ENCODE measurements around the gene TRIO.

Gene TRIO

DNA sequence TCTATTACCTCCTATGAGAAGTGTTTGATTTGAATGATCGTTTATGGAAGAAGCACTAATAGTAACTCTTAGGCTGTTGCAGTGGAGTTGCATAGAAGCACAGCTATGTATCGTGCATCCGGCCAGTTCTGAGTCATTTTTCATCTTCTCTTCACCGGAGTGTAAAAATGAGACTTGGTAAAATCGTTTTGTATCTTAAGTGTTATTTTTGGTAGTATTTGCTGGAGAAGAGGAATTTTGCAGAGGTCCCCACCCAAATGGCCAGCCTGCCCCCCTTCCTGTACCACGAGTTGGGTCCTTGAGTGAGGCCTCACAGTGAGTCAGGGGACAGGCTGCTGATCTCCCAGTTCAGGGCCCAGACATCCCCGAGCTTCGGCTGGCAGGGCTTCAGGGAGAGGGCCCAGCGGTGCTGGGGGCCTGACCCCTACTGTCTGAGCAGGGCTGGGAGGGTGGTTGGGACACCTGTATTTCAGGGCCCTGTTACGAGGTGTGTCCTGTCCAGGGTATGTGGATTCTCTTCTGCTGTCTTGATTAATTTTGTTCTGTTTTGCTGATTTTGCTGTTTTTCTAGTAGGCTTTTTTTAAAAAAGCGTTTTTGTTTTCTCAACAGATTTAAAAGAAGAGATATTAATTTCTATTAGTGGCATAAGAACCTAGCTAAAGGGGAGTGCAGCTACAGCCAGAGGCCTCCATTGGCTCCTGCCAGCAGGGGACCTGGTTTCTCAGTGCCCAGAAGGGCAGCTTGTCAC is 210.8 kb downstream of the TRIO start:
- ATAC-seq, result no peak

DNA sequence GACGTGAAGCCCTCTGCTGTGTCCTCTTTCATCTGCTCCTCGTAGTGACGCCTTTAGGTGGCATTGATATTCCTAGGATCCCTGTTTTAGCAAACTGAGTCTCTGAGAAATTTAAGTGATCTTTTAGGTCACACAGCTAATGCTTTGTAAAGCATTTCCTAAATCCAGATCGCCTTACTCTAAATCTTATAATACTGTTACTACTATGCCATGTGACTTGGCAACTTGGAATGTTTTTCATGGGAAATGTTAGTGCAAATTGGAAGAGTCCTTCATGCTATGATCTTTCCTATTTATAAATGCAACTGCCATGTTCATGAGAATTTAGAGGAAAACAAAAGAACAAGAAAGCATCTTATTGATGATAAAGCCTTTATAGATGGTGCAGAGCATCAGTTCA is 212.2 kb downstream of the TRIO start:
- no peak for ATAC-seq

More for the DNA sequence above, 210.8 kb downstream of the TRIO start:
- TF ChIP-seq ZFP30 (CRISPR knock-in tag; IDR thresholded peaks at IDR 0.05) (no peak), ZNF565 (CRISPR knock-in tag; conservative IDR thresholded peaks at IDR 0.05; ENCODE audit: low read depth) (no peak), ESRRG (CRISPR knock-in tag; IDR thresholded peaks at IDR 0.05) (no peak), RARB (CRISPR knock-in tag; IDR thresholded peaks at IDR 0.05) (no peak), ISL1 (CRISPR knock-in tag; IDR thresholded peaks at IDR 0.05) (no peak), GLIS3 (CRISPR knock-in tag; IDR thresholded peaks at IDR 0.05) (no peak), BACH2 (CRISPR knock-in tag; IDR thresholded peaks at IDR 0.05; ENCODE audit: borderline replicate concordance) (no peak), OSR1 (CRISPR knock-in tag; IDR thresholded peaks at IDR 0.05) (no peak)
- TF ChIP-seq, protein P1, sequence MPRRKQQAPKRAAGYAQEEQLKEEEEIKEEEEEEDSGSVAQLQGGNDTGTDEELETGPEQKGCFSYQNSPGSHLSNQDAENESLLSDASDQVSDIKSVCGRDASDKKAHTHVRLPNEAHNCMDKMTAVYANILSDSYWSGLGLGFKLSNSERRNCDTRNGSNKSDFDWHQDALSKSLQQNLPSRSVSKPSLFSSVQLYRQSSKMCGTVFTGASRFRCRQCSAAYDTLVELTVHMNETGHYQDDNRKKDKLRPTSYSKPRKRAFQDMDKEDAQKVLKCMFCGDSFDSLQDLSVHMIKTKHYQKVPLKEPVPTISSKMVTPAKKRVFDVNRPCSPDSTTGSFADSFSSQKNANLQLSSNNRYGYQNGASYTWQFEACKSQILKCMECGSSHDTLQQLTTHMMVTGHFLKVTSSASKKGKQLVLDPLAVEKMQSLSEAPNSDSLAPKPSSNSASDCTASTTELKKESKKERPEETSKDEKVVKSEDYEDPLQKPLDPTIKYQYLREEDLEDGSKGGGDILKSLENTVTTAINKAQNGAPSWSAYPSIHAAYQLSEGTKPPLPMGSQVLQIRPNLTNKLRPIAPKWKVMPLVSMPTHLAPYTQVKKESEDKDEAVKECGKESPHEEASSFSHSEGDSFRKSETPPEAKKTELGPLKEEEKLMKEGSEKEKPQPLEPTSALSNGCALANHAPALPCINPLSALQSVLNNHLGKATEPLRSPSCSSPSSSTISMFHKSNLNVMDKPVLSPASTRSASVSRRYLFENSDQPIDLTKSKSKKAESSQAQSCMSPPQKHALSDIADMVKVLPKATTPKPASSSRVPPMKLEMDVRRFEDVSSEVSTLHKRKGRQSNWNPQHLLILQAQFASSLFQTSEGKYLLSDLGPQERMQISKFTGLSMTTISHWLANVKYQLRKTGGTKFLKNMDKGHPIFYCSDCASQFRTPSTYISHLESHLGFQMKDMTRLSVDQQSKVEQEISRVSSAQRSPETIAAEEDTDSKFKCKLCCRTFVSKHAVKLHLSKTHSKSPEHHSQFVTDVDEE (CRISPR knock-in tag; IDR thresholded peaks at IDR 0.05), result no peak
- TF ChIP-seq, protein P2, sequence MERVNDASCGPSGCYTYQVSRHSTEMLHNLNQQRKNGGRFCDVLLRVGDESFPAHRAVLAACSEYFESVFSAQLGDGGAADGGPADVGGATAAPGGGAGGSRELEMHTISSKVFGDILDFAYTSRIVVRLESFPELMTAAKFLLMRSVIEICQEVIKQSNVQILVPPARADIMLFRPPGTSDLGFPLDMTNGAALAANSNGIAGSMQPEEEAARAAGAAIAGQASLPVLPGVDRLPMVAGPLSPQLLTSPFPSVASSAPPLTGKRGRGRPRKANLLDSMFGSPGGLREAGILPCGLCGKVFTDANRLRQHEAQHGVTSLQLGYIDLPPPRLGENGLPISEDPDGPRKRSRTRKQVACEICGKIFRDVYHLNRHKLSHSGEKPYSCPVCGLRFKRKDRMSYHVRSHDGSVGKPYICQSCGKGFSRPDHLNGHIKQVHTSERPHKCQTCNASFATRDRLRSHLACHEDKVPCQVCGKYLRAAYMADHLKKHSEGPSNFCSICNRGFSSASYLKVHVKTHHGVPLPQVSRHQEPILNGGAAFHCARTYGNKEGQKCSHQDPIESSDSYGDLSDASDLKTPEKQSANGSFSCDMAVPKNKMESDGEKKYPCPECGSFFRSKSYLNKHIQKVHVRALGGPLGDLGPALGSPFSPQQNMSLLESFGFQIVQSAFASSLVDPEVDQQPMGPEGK (CRISPR knock-in tag; IDR thresholded peaks at IDR 0.05; ENCODE audit: borderline replicate concordance), result no peak
- TF ChIP-seq, protein P3, sequence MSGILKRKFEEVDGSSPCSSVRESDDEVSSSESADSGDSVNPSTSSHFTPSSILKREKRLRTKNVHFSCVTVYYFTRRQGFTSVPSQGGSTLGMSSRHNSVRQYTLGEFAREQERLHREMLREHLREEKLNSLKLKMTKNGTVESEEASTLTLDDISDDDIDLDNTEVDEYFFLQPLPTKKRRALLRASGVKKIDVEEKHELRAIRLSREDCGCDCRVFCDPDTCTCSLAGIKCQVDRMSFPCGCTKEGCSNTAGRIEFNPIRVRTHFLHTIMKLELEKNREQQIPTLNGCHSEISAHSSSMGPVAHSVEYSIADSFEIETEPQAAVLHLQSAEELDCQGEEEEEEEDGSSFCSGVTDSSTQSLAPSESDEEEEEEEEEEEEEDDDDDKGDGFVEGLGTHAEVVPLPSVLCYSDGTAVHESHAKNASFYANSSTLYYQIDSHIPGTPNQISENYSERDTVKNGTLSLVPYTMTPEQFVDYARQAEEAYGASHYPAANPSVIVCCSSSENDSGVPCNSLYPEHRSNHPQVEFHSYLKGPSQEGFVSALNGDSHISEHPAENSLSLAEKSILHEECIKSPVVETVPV (CRISPR knock-in tag; IDR thresholded peaks at IDR 0.05), result no peak

DNA sequence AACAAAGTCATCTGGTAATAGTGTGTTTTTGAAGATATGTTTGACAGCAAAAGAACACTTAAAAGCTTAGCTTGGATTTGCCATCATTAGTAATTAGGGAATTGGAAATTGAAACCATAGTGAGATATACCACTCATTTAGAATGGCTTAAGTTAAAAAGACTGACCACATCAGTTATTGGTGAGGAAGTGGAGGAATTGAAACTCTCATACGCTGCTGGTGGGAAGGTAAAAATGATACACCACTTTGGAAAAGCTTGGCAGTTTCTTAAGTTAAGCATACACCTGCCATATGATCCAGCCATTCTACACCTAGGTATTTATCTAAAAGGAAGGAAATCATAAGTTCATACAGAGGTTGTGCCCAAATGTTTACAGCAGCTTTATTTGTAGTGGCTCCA is 213.2 kb downstream of the TRIO start:
- TF ChIP-seq GLIS3 (CRISPR knock-in tag; IDR thresholded peaks at IDR 0.05) (no peak), CSDC2 (CRISPR knock-in tag; IDR thresholded peaks at IDR 0.05) (no peak), ARNTL (CRISPR knock-in tag; IDR thresholded peaks at IDR 0.05; ENCODE audit: borderline replicate concordance, low read depth) (no peak), TOX (CRISPR knock-in tag; IDR thresholded peaks at IDR 0.05; ENCODE audit: borderline replicate concordance) (no peak), RARB (CRISPR knock-in tag; IDR thresholded peaks at IDR 0.05) (no peak), ISL1 (CRISPR knock-in tag; IDR thresholded peaks at IDR 0.05) (no peak), ZNF565 (CRISPR knock-in tag; conservative IDR thresholded peaks at IDR 0.05; ENCODE audit: low read depth) (no peak), PPARA (CRISPR knock-in tag; IDR thresholded peaks at IDR 0.05; ENCODE audit: borderline replicate concordance) (no peak), TCF4 (CRISPR knock-in tag; IDR thresholded peaks at IDR 0.05; ENCODE audit: borderline replicate concordance) (no peak), ZFP30 (CRISPR knock-in tag; IDR thresholded peaks at IDR 0.05) (no peak), ZFP3 (CRISPR knock-in tag; IDR thresholded peaks at IDR 0.05) (no peak), BACH2 (CRISPR knock-in tag; IDR thresholded peaks at IDR 0.05; ENCODE audit: borderline replicate concordance) (no peak), ZC3H10 (CRISPR knock-in tag; IDR thresholded peaks at IDR 0.05) (no peak), ZNF8 (CRISPR knock-in tag; IDR thresholded peaks at IDR 0.05) (no peak)
- TF ChIP-seq, protein P4, sequence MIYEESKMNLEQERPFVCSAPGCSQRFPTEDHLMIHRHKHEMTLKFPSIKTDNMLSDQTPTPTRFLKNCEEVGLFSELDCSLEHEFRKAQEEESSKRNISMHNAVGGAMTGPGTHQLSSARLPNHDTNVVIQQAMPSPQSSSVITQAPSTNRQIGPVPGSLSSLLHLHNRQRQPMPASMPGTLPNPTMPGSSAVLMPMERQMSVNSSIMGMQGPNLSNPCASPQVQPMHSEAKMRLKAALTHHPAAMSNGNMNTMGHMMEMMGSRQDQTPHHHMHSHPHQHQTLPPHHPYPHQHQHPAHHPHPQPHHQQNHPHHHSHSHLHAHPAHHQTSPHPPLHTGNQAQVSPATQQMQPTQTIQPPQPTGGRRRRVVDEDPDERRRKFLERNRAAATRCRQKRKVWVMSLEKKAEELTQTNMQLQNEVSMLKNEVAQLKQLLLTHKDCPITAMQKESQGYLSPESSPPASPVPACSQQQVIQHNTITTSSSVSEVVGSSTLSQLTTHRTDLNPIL (CRISPR knock-in tag; IDR thresholded peaks at IDR 0.05; ENCODE audit: low read depth), result no peak
- TF ChIP-seq, protein P2 (CRISPR knock-in tag; IDR thresholded peaks at IDR 0.05; ENCODE audit: borderline replicate concordance), result no peak
- no peak for ATAC-seq

More for the DNA sequence above, 212.2 kb downstream of the TRIO start:
- TF ChIP-seq ZC3H10 (CRISPR knock-in tag; IDR thresholded peaks at IDR 0.05) (no peak), GLIS3 (CRISPR knock-in tag; IDR thresholded peaks at IDR 0.05) (no peak), ISL1 (CRISPR knock-in tag; IDR thresholded peaks at IDR 0.05) (no peak), CSDC2 (CRISPR knock-in tag; IDR thresholded peaks at IDR 0.05) (no peak), ESRRG (CRISPR knock-in tag; IDR thresholded peaks at IDR 0.05) (no peak)
